Inflammatory macrophage treated with lipopolysaccharide for 1 hour (primary cell): ENCODE measurements around the gene DUSP14.
"Not testable (repeated sequence)": the region's sequence is repeated elsewhere in the genome, so short reads cannot be mapped to it uniquely, and the experiment has no call there.

ENCODE experiments used
- DNase-seq, 2 donors: peaks; one replicate each; pipeline ENCODE4 v3.0.0-alpha.2; 2020 to 2022

DUSP14 gene

DNA sequence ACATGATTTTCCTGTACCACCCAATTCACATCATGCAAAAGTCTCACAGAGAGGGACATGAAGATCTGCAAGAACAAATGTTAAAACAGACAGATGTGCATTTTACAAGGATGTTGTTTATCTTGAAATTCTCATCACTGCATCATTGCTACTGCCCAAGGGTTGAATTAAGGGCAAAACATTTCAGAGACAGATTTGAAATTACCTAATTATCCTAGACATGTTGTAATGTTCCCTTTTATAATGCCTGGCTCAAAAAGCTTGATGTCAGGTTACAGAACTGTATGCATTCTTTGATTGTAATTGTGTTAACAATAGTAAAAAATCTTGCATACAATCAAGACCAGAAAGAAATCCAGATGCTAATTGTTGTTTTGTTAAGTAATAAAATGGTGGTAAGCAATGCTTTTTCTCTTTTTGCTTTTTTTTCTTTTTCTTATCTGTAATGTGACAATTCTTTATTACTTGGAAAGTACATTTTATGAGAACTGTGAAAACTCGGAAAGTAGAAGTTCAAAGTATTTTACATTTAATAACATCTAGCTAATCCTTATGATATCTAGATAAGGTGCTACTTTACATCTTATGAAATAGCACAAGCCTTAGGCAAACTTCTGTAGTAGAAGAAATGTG is 3.6 kb upstream of the DUSP14 start:
- DNase-seq = no peak

DNA sequence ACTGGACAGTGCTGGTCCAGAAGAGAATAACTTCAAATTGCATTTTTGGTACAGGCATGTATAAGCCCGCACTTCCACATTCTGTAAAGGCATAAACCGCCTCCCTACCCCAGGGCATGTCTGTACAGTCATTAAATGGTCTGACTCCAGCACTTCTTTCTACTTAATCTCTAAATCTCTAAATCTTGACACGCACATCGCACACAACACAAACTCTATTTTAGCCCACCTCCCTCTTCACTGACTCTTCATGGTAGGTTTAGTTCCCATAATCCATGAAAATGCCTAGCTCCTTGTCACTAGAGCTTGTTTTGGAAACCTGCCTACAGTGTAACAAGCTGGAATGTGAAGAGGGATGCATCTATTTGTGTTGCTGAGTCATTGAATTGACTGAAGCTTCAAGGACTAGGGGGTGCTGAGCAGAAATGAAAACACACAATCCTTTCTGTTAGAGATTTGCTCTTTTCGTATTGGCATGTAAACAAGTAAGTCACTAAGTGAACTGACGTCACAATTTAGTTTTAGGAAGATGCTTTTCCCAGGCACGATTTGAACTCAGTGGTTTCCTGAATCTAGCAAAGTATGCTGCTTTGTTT is 1.6 kb upstream of the DUSP14 start:
- DNase-seq = no peak

GRCh38 chr17:37488607-37489196 is 989 bp upstream of the DUSP14 start:
- no peak for DNase-seq

DNA sequence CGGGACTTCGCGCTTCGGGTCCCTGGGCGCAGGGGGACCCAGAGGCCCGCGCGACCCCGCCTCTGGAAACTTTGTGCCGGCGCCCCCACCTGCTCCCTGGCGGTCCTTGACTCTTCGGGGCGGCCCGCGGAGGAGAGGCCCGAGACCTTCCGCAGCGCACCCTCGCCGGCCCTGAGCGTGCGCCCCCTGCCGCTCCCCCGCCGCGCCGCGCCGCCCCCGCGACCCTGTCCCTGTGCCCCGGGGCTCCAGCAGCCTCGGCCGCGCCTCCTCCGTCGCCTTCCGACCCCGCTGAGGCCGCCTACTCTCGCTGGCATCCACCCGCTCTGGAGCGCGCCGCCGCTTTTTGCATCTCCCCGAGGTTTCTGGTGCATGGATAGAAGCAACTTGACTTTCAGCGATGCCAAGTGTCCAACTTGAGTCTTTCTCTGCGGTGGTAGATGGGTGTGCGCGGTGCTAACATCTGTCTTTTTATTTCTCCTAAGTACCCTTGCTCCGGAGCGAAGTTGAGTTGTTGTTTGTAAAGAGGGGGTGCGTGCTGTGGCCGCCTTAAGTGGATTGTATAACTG is 414 bp downstream of the DUSP14 start:
- DNase-seq = peak in 1 of 2 donors; percentile 33

DNA sequence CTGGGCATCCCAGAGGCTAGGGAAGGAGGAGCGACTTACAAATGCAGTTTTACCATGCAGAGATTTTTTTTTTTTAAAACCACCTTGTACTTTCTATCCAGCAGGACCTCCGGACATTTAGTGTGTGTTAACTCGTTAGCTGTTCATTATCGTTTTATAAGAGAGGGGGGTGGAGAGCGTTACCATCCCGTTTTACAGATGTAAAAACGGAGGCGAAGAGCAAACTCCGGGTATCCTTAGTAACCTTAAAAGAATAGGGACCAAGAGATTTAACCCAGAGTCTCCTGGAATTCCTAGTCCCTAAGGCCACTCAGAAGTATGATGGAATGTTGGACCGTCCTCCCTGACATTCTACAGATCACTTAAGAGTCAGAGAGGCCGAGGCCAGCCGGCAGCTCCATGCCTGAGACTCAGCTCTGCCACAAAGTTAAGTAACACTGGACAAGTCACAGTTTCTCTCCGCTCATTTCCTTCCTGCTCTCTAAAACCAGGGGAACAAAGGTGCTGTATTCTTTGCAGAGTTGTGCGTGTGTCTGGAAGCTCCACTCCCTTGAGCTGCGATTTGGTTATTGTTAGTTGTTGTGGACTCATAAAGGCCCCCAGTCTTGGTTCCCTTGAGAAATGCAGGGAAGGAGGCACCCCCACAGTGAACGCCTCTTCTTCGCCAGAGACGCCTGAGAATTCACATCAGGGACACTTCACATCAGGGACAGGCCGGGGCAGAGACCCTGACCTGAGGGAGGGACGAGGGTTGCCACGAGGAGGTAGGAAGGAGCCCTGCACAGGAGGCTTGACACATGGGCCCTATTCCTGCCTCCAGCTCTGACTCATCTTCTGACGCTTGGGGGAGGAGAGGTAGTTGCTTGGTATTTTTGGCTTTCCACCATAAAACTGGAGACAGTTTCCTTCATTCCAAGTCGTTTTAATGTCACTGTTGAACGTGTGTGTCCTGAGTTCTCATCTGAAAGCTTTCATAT is 1.2 kb downstream of the DUSP14 start:
- peak in 1 of 2 donors; percentile 63 for DNase-seq

DNA sequence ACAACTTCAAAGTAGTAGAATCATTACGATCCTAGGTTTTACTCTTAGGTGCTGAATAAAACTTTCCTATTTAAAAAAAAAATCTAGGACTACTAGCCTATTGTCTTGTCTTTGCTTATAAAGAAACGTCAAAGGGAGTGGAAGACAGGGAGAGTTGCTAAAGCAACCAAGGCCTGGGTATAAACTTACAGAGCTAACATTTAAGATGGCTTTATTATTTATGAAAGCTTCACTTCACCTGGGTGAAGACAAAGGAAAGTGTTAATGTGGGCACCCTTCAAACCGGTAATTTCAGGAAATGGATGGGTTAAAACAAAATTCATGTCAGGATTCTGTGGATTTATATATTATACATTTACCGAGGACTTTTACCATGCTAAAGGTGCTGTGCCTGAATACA is 2.5 kb downstream of the DUSP14 start:
- DNase-seq = no peak

DNA sequence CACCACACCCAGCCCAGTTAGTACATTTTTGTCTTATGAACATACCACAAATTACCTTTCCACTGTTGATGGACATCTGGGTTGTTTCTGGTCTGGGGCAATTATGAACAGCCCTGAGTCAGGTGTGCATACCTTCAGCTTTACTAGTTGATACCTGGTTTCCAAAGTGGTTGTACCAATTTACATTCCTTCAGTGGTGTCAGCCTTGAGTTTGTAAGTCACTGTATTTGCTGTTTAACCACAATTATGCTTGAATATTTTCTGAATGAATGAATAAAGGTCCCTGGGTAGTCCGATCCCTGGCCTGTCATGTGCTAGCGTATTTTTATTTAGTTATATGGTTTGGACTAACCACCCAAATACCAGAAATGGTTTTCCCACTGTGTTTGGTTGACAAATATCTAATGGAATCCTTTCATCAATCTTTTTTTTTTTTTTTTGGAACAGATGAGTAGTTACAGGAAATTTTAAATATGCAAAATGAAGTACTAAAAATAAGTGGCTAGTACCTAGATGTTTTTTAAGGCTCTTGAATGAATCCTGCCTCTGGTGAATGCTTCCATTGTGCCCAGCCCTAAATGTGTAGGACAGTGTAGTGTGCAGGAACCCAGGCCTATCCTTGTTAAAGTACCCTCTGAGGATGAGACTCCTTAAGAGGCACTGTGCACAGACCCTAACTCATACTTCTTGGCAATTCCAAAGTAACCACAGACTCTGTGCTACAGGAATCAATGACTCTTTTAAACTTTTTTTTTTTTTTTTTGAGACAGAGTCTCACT is 3.7 kb downstream of the DUSP14 start:
- no peak for DNase-seq

DNA sequence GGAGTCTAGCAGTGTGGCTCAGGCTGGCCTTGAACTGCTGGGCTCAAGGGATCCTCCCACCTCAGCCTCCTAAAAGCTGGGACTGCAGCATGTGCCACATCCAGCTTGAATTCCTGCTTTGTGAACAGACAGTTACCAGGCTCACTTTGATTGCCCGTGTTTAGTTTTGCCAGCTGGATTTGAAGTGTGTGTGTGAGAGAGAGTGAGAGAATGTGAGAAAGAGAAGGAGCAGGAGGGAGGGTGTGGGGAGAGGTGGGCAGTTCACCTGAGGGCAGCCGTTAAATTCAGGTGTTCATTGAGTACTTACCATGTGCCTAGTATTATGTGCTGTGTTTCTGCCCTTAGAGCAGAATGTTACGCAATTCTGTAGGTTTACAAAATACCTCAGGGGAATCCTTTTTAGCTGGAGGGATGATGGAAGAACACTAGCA is 4.7 kb downstream of the DUSP14 start:
- no peak for DNase-seq

- no peak for DNase-seq
Measured at GRCh38 chr17:37494971-37495370, 5.3 kb downstream of the DUSP14 start.

- no peak for DNase-seq
Measured at GRCh38 chr17:37500378-37500777, 10.7 kb downstream of the DUSP14 start.

- no peak for DNase-seq
Measured at GRCh38 chr17:37502009-37502936, 12.6 kb downstream of the DUSP14 start.

DNA sequence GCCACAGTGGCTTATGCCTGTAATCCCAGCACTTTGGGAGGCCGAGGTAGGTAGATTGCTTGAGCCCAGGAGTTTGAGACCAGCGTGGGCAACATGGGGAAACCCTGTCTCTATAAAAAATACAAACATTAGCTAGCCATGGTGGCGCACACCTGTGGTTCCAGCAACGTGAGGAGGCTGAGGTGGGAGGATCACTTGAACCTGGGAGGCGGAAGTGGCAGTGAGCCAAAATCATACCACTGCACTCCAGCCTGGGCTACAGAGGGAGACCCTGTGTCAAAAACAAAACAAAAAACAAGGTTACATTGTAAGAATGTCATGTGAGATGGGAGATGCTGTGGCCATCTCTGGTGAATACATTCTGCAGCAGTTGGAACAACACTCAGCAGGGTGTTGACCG is 13.5 kb downstream of the DUSP14 start:
- no peak for DNase-seq

DNA sequence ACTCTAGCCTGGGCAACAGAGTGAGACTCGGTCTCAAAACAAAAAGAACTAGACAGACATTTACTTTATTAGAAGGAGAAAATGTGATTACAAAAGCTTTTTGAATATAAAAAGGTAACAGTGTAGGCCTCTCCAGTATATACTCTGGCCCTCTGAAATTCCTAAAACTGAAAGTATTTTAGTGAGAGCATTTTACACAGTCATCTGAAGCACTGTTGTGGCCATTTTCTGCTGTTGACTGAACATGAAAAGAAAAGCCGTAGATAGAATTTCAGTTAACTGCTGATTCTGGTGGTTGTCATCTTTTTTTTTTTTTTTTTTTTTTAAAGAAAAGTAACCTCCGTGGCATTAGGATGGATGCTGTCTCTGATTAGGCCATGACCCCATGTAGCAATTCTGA is 15.6 kb downstream of the DUSP14 start:
- no peak for DNase-seq

DNA sequence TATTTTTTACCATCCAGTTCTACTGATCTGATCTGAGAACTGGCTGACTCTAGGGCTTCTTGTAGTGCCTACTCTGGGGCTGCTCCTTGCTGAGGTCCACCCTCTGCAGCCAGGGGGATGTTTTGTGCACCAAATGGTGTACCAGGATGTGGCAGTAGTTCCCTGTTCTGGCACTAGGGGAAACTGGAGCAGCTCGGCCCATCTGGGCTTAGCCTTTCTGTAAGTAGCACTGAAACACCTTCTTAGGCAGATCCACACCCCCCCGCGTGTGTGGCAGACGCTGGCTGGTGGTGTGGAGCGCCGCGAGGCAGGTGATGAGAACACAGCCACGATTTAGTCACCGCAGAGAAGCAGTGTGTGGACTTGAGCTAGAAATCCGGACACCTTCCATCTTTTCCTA is 17.0 kb downstream of the DUSP14 start:
- peak in 1 of 2 donors; percentile 22 for DNase-seq

DNA sequence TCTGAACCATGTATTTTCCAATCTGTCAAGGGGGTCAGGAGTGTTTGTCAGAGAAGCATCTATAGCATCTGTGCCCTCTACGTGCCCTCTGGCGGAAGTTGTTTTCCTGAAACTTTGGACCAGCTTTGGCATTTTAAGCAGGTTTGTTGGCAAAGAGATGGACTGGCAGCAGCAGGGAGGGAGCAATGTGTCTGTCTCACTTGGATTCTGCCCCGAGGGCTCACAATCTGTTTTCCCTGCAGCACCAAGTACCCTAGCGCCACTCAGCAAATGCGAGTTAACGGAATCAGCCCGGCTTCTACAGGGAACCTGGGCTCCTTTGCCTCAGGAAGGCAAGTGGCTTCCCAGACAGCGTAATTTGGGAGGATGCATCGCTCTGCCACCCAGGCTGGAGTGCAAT is 17.4 kb downstream of the DUSP14 start:
- DNase-seq = no peak

- DNase-seq = no peak
Measured at GRCh38 chr17:37510056-37510455, 20.4 kb downstream of the DUSP14 start.

- DNase-seq = not testable (repeated sequence)
Measured at GRCh38 chr17:37511642-37512041, 22.0 kb downstream of the DUSP14 start.

GRCh38 chr17:37512442-37513068 is 22.9 kb downstream of the DUSP14 start:
- DNase-seq = no peak

DNA sequence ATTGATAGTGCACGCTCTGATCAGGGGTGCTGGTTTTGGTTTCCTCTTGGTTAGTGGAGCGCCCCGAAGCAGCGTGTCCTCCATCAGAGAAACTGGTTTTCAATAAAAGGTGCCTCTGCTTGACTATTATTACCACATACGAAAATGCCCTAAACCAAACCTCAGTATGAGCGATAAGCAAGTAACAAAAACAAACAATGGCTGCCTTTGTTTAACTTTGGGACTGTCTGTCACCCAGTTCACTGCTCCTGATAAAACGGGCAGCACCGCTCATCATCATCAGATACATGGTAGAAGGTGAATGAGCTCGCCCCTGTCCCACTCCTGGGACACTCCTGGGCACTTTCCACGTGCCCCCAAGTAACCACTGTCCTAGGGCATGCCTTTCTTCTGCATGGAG is 24.0 kb downstream of the DUSP14 start:
- DNase-seq = no peak

GRCh38 chr17:37516127-37516571 is 26.5 kb downstream of the DUSP14 start:
- no peak for DNase-seq
